Head of caudate nucleus (tissue), 42 donors: ENCODE results near the gene APOF.
"Not testable (repeated sequence)": the region's sequence is repeated elsewhere in the genome, so short reads cannot be mapped to it uniquely, and the experiment has no call there.

Source experiments
- DNase-seq, 42 donors: peaks; one replicate each; pipeline versions ENCODE4 v3.0.0 to v3.0.0-alpha.2; 2020 to 2021; ENCODE audit warnings: mixed read lengths in 7 of 42
- intact Hi-C: fragments of 100-400 bp; cut with DNase I; formaldehyde crosslinking; loops from one replicate; pipeline ENCODE4 v1.15.0; 2022

Gene APOF

GRCh38 chr12:56362130-56363059 lies at the start of gene APOF:
APOF (minus strand) TSS chr12:56362857; CDS start chr12:56362745, 112 bp downstream.
- intact Hi-C loops = loop anchor here (5.0 kb wide), 1 partner anchor 90 kb away; the partner anchor contains the start of gene MIP
- DNase-seq = no peak

GRCh38 chr12:56411781-56412639 lies 49.4 kb upstream of the APOF start:
- no peak for DNase-seq
- intact Hi-C loops = no loop called here

- no peak for DNase-seq
Observed at GRCh38 chr12:56410768-56411167, 48.1 kb upstream of the APOF start.

GRCh38 chr12:56408799-56409417 lies 46.3 kb upstream of the APOF start:
- intact Hi-C loops = no loop called here
- DNase-seq = no peak

More at GRCh38 chr12:56410768-56411167, 48.1 kb upstream of the APOF start:
- intact Hi-C loops = no loop called here

GRCh38 chr12:56404227-56404626 lies 41.6 kb upstream of the APOF start:
- intact Hi-C loops, DNase-seq: not testable (repeated sequence)

- intact Hi-C loops, DNase-seq: not testable (repeated sequence)
Observed at GRCh38 chr12:56401612-56402011, 39.0 kb upstream of the APOF start.

- intact Hi-C loops, DNase-seq: not testable (repeated sequence)
Observed at GRCh38 chr12:56401125-56401524, 38.5 kb upstream of the APOF start.

- DNase-seq, intact Hi-C loops: not testable (repeated sequence)
Observed at GRCh38 chr12:56399466-56399865, 36.8 kb upstream of the APOF start.

- intact Hi-C loops = no loop called here
- no peak for DNase-seq
Observed at GRCh38 chr12:56398324-56398723, 35.7 kb upstream of the APOF start.

GRCh38 chr12:56392331-56392730 lies 29.7 kb upstream of the APOF start:
- intact Hi-C loops = no loop called here
- no peak for DNase-seq

GRCh38 chr12:56391721-56392120 lies 29.1 kb upstream of the APOF start:
- no peak for DNase-seq
- intact Hi-C loops = no loop called here

- DNase-seq = no peak
- intact Hi-C loops = no loop called here
Observed at GRCh38 chr12:56389412-56389811, 26.8 kb upstream of the APOF start.

GRCh38 chr12:56387152-56387736 lies 24.6 kb upstream of the APOF start:
- no peak for DNase-seq
- intact Hi-C loops = no loop called here

GRCh38 chr12:56385873-56386272 lies 23.2 kb upstream of the APOF start:
- intact Hi-C loops = no loop called here
- no peak for DNase-seq

- intact Hi-C loops = no loop called here
- DNase-seq = no peak
Observed at GRCh38 chr12:56382611-56383010, 20.0 kb upstream of the APOF start.

- intact Hi-C loops = no loop called here
Observed at GRCh38 chr12:56377989-56378316, 15.3 kb upstream of the APOF start.

GRCh38 chr12:56377310-56377988 lies 14.8 kb upstream of the APOF start:
- DNase-seq = peak in 1 of 42 donors; percentile 3
- intact Hi-C loops = no loop called here

More at GRCh38 chr12:56377989-56378316, 15.3 kb upstream of the APOF start:
- no peak for DNase-seq

- peak in 1 of 42 donors; percentile 34 for DNase-seq
- intact Hi-C loops = no loop called here
Observed at GRCh38 chr12:56375598-56376434, 13.2 kb upstream of the APOF start.
